Measurements from ENCODE around the gene ZCCHC24. TPM values are rescaled to one million over a fixed set of nuclear protein-coding genes. Genes with fewer than 3 reads are reported as not detected.

ZCCHC24 gene
- total and polyA plus RNA-seq, 9 donors = 21.6 to 92.1 (median 58.3) TPM

GRCh38 chr10:79413196-79413595, 32.2 kb downstream of the ZCCHC24 start:
- no peak overlapping the region for H3K4me3 ChIP-seq
- TF ChIP-seq CTCF (IDR thresholded peaks at IDR 0.05) (no peak), POLR2A (IDR thresholded peaks at IDR 0.05) (no peak), EP300 (IDR thresholded peaks at IDR 0.05) (no peak)
- H3K9me3 ChIP-seq = no peaks in the 10 kb centered on the region
- peak in 3 of 5 donors; percentile 19 to 40 (median 22) for DNase-seq
- H3K36me3 ChIP-seq = no peaks in the 10 kb centered on the region
- intact Hi-C loops (cut with DNase I) = no loop called here
- H3K27ac ChIP-seq = no peak overlapping the region
- 75 to 88% (median 79%) methylated on average over 10 of the region's 10 CpGs for WGBS, 3 donors
- no peaks in the 10 kb centered on the region for H3K27me3 ChIP-seq
- peaks cover 22% of the 10 kb centered on the region for H3K4me1 ChIP-seq (ENCODE audit: insufficient read depth)

DNA sequence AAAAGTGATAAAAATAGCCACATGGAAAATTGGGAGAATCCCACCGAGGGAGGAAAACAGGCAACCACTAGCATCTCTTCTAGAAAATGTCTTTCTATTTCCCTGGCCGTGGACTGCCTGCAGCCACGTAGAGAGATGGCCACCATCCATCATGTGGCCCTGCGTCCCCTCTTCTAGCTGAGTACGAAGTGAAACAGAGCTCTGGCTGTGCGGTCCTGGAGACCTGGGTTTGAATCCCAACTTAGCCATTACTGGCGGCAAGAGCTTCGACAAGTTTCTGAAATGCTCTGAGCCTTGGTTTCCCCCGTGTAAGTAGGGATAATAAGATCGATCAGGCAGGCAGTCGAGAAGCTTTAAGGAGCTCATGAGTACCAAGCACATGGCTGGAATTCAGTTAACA, 32.9 kb downstream of the ZCCHC24 start:
- H3K36me3 ChIP-seq = no peaks in the 10 kb centered on the region
- H3K4me3 ChIP-seq = no peak overlapping the region
- DNase-seq = peak in 2 of 5 donors; percentile 9 to 12
- no peaks in the 10 kb centered on the region for H3K9me3 ChIP-seq
- no peak overlapping the region for H3K27ac ChIP-seq
- 86 to 93% (median 92%) methylated on average over 11 of the region's 11 CpGs for WGBS, 3 donors
- TF ChIP-seq POLR2A (IDR thresholded peaks at IDR 0.05) (no peak), EP300 (IDR thresholded peaks at IDR 0.05) (no peak), CTCF (IDR thresholded peaks at IDR 0.05) (no peak)
- intact Hi-C loops (cut with DNase I) = no loop called here
- peaks cover 26% of the 10 kb centered on the region for H3K4me1 ChIP-seq (ENCODE audit: insufficient read depth)
- H3K27me3 ChIP-seq = no peaks in the 10 kb centered on the region

- Histone ChIP-seq H3K4me1 (ENCODE audit: insufficient read depth) (peaks cover 30% of the 10 kb centered on the region), H3K27ac (no peak overlapping the region), H3K9me3 (no peaks in the 10 kb centered on the region), H3K36me3 (no peaks in the 10 kb centered on the region), H3K4me3 (no peak overlapping the region), H3K27me3 (no peaks in the 10 kb centered on the region)
- DNase-seq = peak in 2 of 5 donors; percentile 28 to 47
- TF ChIP-seq EP300 (IDR thresholded peaks at IDR 0.05) = no peak
- no peak for TF ChIP-seq CTCF (IDR thresholded peaks at IDR 0.05)
- no peak for TF ChIP-seq POLR2A (IDR thresholded peaks at IDR 0.05)
- intact Hi-C loops (cut with DNase I) = no loop called here
- 72 to 73% (median 72%) methylated on average over 21 to 22 of the region's 22 CpGs for WGBS, 3 donors
Measured at GRCh38 chr10:79411546-79412495, 33.6 kb downstream of the ZCCHC24 start.

- no peaks in the 10 kb centered on the region for H3K36me3 ChIP-seq
- no peaks in the 10 kb centered on the region for H3K9me3 ChIP-seq
- peak in 2 of 5 donors; percentile 25 to 29 for DNase-seq
- peaks cover 40% of the 10 kb centered on the region for H3K4me1 ChIP-seq (ENCODE audit: insufficient read depth)
- no peak overlapping the region for H3K4me3 ChIP-seq
- 68 to 87% (median 87%) methylated on average over 10 of the region's 10 CpGs for WGBS, 3 donors
- H3K27me3 ChIP-seq = no peaks in the 10 kb centered on the region
- TF ChIP-seq EP300 (IDR thresholded peaks at IDR 0.05) = no peak
- no peak for TF ChIP-seq POLR2A (IDR thresholded peaks at IDR 0.05)
- TF ChIP-seq CTCF (IDR thresholded peaks at IDR 0.05) = no peak
- intact Hi-C loops (cut with DNase I) = no loop called here
- peak overlapping the region in 1 of 2 donors; percentile 44 for H3K27ac ChIP-seq
Measured at GRCh38 chr10:79410315-79411094, 34.9 kb downstream of the ZCCHC24 start.
